ENCODE data around the gene ARNT2. TPM values are rescaled to one million over a fixed set of nuclear protein-coding genes. Genes with fewer than 3 reads are reported as not detected.

ARNT2 gene
- total RNA-seq, 1 experiment from 2014 or later: 7.0 TPM

- no peak for TF ChIP-seq HMGXB4 (CRISPR knock-in tag; IDR thresholded peaks at IDR 0.05)
- DNase-seq (ENCODE audit: low spot score) (no peak), ATAC-seq (no peak)
- Mint-ChIP-seq H3K9me3 (peaks cover 17% of the 10 kb centered on the region), H3K4me1 (no peaks in the 10 kb centered on the region), H3K27ac (no peak overlapping the region), H3K27me3 (ENCODE audit: low read depth) (peaks cover 2% of the 10 kb centered on the region), H3K4me3 (no peak overlapping the region), H3K36me3 (peaks cover 8% of the 10 kb centered on the region)
- ChIA-PET POLR2A (no interaction called here), CTCF (no interaction called here)
Measured at GRCh38 chr15:80374441-80374840, 29.7 kb upstream of the ARNT2 start.

GRCh38 chr15:80375968-80376891, 28.0 kb upstream of the ARNT2 start:
- Mint-ChIP-seq H3K4me3 (no peak overlapping the region), H3K27ac (no peak overlapping the region), H3K4me1 (no peaks in the 10 kb centered on the region), H3K27me3 (ENCODE audit: low read depth) (peaks cover 2% of the 10 kb centered on the region), H3K36me3 (no peaks in the 10 kb centered on the region), H3K9me3 (peaks cover 4% of the 10 kb centered on the region; the same call in 1 of the 2 replicates)
- no peak for ATAC-seq
- POLR2A ChIA-PET: interaction anchor here (0.6 kb wide), 1 partner anchor 20 kb away, joined by 3 read pairs; no protein-coding TSS in a partner anchor
- DNase-seq (ENCODE audit: low spot score): no peak
- TF ChIP-seq HMGXB4 (CRISPR knock-in tag; IDR thresholded peaks at IDR 0.05): no peak
- no peak for TF ChIP-seq NFE2L1 (CRISPR knock-in tag; IDR thresholded peaks at IDR 0.05)
- no peak for TF ChIP-seq SOX15 (CRISPR knock-in tag; IDR thresholded peaks at IDR 0.05)
- no peak for TF ChIP-seq CREM (CRISPR knock-in tag; IDR thresholded peaks at IDR 0.05)
- TF ChIP-seq ATF3 (CRISPR knock-in tag; conservative IDR thresholded peaks at IDR 0.05): no peak
- no peak for TF ChIP-seq PREB (CRISPR knock-in tag; IDR thresholded peaks at IDR 0.05; ENCODE audit: borderline replicate concordance)
- TF ChIP-seq MYBL2 (CRISPR knock-in tag; IDR thresholded peaks at IDR 0.05): no peak
- TF ChIP-seq MXD4 (CRISPR knock-in tag; IDR thresholded peaks at IDR 0.05; ENCODE audit: borderline replicate concordance): no peak
- CTCF ChIA-PET: no interaction called here

- no peaks in the 10 kb centered on the region for H3K4me1 Mint-ChIP-seq
- ChIA-PET CTCF (interaction anchor here (1.5 kb wide), 1 partner anchor 12 kb away, joined by 5 read pairs; no protein-coding TSS in a partner anchor), POLR2A (no interaction called here)
- no peak for ATAC-seq
- DNase-seq (ENCODE audit: low spot score): no peak
- peaks cover 2% of the 10 kb centered on the region for H3K27me3 Mint-ChIP-seq (ENCODE audit: low read depth)
- H3K4me3 Mint-ChIP-seq: no peak overlapping the region
- peaks cover 6% of the 10 kb centered on the region for H3K9me3 Mint-ChIP-seq
- no peaks in the 10 kb centered on the region; the same call in 1 of the 2 replicates for H3K36me3 Mint-ChIP-seq
- no peak overlapping the region for H3K27ac Mint-ChIP-seq
- TF ChIP-seq ZNF423 (CRISPR knock-in tag; IDR thresholded peaks at IDR 0.05) (no peak), ERG (CRISPR knock-in tag; IDR thresholded peaks at IDR 0.05) (no peak), HMGA2 (CRISPR knock-in tag; IDR thresholded peaks at IDR 0.05) (no peak), RELA (CRISPR knock-in tag; IDR thresholded peaks at IDR 0.05; ENCODE audit: borderline replicate concordance) (no peak), E2F1 (CRISPR knock-in tag; IDR thresholded peaks at IDR 0.05) (no peak), GABPB1 (CRISPR knock-in tag; IDR thresholded peaks at IDR 0.05) (no peak), ZNF425 (CRISPR knock-in tag; conservative IDR thresholded peaks at IDR 0.05) (no peak), FOXP1 (CRISPR knock-in tag; IDR thresholded peaks at IDR 0.05; ENCODE audit: borderline replicate concordance) (no peak), CTCF (IDR thresholded peaks at IDR 0.05) (no peak), ETV6 (CRISPR knock-in tag; IDR thresholded peaks at IDR 0.05) (no peak), EMX1 (CRISPR knock-in tag; IDR thresholded peaks at IDR 0.05) (no peak), NFE2L1 (CRISPR knock-in tag; IDR thresholded peaks at IDR 0.05) (no peak)
Measured at GRCh38 chr15:80379693-80380092, 24.5 kb upstream of the ARNT2 start.
